Measurements from ENCODE around the gene TLE3.

Gene TLE3

GRCh38 chr15:70062321-70062956, 35.3 kb downstream of the TLE3 start:
- no peak for ATAC-seq
- DNase-seq, result no peak

GRCh38 chr15:70061696-70062270, 35.9 kb downstream of the TLE3 start:
- DNase-seq (no peak), ATAC-seq (no peak)

DNA sequence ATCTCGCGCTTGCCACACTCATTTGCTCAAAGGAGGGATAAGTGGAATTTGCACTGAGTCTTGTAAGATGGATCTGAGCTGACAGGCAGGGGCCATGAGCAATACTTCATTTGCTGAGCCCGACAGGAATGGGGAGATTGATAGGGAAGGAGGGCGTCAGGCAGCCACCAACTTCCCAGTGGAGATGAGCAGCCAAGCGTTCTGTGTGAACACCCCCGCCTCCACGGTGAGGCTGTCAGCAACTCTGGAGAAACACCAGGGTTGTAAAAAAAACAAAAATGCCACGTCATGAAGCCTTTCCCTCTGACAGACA, 36.8 kb downstream of the TLE3 start:
- ATAC-seq (no peak), DNase-seq (no peak)

DNA sequence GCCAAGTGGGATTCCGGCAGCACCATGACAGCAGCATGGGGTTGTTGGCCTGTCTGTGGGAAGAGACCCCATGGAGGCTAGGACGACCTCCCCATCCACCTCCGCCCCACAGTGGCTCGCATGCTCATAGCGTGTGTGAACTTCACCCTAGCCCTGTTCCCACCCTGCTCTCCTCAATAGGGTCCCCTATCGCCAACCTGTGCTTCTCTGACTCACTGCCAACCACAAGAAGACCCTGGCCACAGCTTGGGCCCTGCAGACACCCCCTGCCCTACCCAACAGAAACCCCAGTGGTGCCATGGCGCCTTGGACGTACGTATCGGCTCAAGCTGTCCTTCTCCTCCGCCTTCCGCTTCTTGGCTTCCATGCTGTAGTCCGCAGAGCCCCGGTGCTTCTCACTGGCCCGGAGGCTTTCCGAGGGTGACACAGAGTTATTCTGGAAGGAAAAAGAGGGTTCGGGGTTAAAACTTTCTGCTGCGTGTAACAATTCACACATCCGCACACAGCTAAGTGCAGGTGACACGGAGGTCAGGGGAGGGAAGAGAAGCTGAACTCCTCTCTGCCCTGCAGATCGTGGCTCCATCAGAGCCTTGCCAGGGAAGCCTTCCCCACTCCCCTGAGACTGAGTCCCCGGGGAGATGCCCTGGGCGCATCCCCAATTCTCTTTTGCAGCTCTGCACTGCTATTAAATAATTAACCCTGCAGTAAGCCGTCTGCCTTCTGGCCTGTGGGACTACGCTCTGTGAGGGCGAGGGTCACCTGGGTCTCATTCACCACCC, 37.3 kb downstream of the TLE3 start:
- ATAC-seq (no peak), DNase-seq (no peak)

DNA sequence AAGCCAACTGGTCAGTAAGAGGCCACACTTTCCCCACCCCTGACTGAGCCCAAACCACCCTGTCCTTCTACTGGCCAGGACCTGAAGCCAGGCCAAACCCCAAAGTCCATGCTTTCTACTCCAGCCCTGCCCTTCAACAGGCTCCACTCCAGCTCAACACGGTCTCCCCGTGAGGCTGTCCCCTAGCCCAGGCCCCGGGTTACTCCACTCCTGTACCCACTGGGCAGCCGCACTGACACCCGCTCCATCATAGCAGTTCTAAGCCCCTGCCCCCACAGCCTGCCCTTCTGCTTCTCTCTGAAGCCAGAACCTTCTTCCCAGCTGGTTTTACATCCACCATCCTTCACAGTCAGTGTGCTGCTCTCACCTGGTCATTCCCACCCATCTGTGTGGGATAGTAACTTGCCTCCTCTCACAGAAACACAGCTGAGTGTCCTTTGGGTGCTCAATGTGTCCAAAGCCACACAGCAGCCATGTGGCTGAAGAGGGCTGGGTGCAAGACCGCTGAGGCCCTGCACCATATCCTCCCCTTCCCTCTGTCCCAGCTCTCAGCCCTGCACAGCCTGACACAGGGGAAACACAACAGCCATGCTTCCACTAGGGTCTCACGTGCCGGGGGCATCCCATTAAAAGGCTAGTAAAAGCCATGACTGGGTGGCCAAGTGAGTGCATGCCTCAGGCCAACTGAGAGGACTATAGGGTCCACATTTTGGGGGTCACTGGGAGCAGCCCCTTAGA, 38.1 kb downstream of the TLE3 start:
- DNase-seq, result no peak

GRCh38 chr15:70058642-70059360, 38.9 kb downstream of the TLE3 start:
- DNase-seq (no peak), ATAC-seq (no peak)

More for the DNA sequence above, 38.1 kb downstream of the TLE3 start:
- no peak for ATAC-seq

- ATAC-seq (no peak), DNase-seq (no peak)
Measured at GRCh38 chr15:70057931-70058641, 39.6 kb downstream of the TLE3 start.

DNA sequence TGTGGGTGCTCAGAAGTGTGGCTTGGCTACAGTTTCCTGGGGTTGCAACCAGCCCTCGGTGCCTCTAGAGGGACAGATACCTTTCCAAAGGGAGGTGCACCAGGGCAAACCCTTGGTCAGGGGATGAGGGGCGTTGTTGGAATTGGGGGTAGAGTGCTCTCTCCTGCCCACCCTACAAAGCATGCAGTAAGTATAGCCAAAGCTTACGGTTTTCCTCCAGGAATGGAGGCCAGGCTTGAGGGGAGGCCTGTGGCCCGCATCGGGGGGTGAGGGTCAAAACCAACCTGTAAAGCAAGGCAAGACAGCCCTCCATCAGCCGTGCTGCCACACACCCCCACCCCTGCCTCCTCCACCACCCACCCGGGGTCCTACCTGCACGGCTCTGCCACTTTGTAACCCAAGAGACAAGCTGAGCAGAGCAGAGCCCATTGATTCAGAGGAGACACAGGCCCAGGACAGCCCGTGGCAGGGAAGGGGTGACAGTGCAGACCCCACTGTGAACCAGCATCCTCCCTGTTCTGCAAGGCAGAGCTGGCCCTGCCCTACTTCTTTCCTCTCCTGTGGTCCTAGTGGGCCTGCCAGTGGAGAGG, 41.5 kb downstream of the TLE3 start:
- DNase-seq (no peak), ATAC-seq (no peak)

DNA sequence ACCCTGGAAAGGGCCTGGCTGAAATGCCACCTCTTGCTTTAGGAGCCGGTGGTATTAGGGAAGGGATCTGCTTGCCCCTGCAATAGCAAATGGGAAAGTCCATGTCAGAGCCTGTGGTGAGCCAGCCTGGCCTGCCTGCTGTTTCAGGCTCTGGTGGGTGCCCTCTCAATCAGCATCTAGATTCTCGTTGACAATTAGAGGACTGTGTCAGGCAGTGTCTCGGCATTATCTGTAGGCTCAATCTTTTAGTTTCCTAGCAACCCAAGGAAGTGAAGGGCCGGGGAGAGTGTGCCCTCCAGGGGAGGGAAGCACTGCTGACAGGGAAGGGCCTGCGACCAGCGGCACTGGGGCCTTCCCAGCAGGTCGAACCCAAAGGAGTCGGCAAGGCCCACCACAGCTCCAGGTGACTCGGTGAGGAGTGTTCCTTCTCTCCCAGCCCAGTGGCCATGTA, 42.1 kb downstream of the TLE3 start:
- DNase-seq (no peak), ATAC-seq (no peak)

DNA sequence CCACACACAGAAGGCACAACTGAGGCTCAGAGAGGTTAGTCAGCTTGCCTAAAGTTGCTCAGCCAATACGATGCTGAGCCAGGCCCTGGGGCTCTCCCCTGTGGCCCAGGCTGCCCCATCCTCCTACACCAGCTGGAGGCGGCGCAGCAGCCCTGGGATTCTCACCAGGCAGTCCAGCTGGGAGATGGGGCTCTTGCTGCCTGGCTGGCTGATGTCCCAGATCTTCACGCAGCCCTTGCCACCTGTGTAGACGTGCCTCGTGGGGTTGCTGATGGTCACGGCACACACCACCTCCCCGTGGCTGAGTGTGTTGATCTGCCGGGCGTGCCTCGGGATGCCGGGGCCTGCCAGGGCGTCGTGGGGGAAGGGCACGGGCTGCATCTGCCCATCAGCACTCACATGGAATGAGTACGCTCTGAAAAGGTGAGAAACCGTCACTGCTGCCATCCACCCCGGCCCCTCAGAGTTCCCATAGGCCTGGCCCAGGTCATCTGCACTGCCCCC, 42.8 kb downstream of the TLE3 start:
- no peak for DNase-seq
- peak; percentile 10 for ATAC-seq

- DNase-seq (no peak), ATAC-seq (no peak)
Measured at GRCh38 chr15:70054366-70054765, 43.4 kb downstream of the TLE3 start.

- no peak for ATAC-seq
- DNase-seq, result no peak
Measured at GRCh38 chr15:70053716-70054229, 43.9 kb downstream of the TLE3 start.

DNA sequence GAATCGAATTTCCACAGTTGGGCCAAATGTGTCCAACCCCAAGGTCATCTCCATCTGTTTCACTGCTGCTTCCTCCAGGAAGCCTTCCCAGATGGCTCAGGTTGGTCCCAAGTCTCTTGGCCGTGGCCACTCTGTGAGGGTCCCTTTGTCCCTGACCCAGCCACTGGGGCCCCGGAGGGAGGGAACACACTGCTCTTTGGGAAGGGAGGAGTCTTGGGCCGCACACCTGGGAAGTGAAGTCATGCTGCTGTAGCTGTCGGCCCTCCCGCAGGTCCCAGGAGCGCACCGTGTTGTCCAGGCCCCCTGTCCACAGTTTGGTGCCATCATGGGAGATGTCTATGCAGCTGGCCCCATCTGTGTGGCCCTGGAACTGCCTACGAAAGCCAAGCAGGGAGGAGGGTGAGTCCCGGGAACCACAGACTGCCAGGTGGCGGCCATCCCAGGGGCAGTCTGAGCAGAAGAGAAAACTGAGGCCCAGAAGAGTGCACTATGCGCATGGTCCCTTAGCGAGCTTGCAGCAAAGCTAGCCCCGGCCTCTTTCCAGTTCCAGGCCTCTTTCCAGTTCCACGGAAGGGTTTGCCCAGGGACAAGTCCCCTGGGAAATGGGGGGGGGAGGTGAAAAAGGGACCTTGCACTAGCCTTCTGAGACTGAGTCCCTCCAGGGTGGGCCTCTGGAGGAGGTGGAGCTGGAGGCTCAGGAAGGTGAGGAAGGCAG, 44.6 kb downstream of the TLE3 start:
- DNase-seq (no peak), ATAC-seq (no peak)

DNA sequence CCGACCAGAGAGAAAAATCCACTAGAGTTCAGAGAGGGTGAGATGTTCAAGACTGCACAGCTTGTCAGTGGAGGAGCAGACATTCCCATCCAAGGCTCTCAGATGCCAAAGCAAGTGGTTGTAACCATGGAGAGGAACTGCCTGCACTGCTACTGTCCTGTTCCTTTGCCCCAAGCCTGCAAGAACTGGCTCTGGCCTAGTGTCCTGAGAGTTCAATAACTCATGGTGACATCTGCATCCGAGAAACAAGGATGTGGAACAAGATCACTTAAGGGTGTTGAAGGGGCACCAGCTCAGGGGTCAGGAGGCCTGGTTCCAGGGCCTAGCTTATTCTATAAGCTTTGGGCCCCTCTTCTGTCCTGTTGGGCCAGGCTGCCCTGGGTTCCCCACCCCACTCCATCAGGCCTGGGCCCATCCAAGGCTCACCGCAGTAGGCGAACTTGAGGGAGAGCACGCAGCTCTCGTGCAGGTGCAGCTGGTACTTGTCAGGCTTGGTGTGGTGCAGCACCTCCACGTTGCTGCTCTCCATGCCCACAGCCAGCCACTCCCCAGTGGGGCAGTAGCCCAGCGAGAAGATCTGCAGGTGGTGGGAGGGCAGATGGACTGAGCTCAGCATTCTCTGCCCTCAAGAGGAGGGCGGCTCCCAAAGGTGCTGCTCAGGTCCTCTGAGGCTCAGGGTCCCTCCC, 45.6 kb downstream of the TLE3 start:
- DNase-seq, result no peak
- no peak for ATAC-seq

DNA sequence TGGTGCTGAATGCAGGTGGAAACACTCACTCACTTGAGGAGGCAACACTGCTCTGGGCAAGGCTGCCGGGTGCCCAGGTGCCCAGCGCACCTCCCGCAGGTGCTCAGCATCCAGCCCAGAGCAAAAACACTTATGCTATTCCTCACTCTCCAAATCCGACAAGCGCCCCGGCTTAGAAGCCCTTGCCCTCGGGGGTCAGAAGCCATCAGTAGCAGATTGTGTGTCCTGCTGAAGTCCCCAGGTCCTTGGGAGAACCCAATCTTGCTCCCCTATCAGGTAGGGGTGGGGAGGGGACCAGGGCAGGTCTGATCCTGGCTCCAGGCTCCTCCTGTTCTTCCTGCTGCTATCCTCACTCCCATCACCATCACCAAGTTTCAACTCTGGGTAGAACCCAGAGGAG, 46.7 kb downstream of the TLE3 start:
- no peak for ATAC-seq
- no peak for DNase-seq

DNA sequence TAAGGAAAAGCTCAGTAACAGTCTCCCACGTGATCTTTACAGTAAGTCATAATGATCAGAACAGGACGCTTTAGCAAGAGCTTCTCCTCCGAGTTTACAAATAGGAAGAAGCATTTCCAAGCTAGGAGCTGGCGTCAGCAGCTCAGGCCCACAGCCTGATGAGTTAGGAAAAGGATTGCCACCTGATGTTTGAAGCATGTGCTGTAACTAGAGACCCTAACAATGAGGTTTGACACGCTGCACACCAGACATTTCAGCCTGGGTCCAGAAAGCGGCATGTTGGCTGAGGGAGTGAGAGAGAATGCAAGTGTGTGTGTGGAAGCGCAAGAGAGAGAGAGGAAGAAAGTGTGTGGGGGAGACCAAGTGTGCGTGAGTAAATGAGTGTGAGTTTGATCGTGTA, 47.3 kb downstream of the TLE3 start:
- ATAC-seq (no peak), DNase-seq (no peak)

GRCh38 chr15:70049701-70050301, 47.9 kb downstream of the TLE3 start:
- DNase-seq, result no peak
- no peak for ATAC-seq

- DNase-seq (no peak), ATAC-seq (no peak)
Measured at GRCh38 chr15:70048578-70049514, 48.9 kb downstream of the TLE3 start.

Measured in stimulated activated naive CD8-positive, alpha-beta T cell treated with anti-CD3 and anti-CD28 coated beads, Interleukin-15, Interleukin-2, amounts not matched to agents 100 U/mL and 50 U/mL, for 24 hours (primary cell).